H1 (cell line): Measurements from ENCODE around the gene DCTN3. TPM values are rescaled to one million over a fixed set of nuclear protein-coding genes. Genes with fewer than 3 reads are reported as not detected.

Source experiments
- ATF2 ChIP-seq: IDR thresholded peaks from 2 replicates; pipeline ENCODE4 v1.6.1; 2012; ENCODE audit warnings: low read length, inconsistent platforms
- POU5F1 ChIP-seq: IDR thresholded peaks from 2 replicates; pipeline ENCODE4 v1.6.1; 2011; ENCODE audit warnings: low read depth, mild to moderate bottlenecking, low read length, moderate library complexity
- RFX5 ChIP-seq: IDR thresholded peaks from 2 replicates; pipeline ENCODE4 v1.6.1; 2011; ENCODE audit warnings: low read depth, low read length, improper control_type of control experiment, borderline replicate concordance
- SIRT6 ChIP-seq: IDR thresholded peaks from one replicate; pipeline ENCODE4 v1.7.1; 2012; ENCODE audit warnings: low read length, inconsistent platforms
- SP4 ChIP-seq: IDR thresholded peaks from 2 replicates; pipeline ENCODE4 v1.6.1; 2012; ENCODE audit warnings: low read length, inconsistent platforms
- TCF12 ChIP-seq: IDR thresholded peaks from 2 replicates; pipeline ENCODE4 v1.6.1; 2011; ENCODE audit warnings: low read depth, mild to moderate bottlenecking, low read length
- ZNF274 ChIP-seq: IDR thresholded peaks from 2 replicates; pipeline ENCODE4 v1.7.0; 2012; ENCODE audit warnings: low read length, borderline replicate concordance; ENCODE audit errors: extremely low read depth
- polyA plus RNA-seq, 7 experiments: library from polyadenylated mRNA; depleted of rRNA in 3 of 7; stranded (reverse) in 5 of 7; unstranded in 2 of 7; fragments of >200 nt in 5 of 7; fragments of 200-250 nt in 2 of 7; gene quantifications; 1 replicate in 5 of 7; 2 replicates in 1 of 7; 4 replicates in 1 of 7; pipeline versions ENCODE4 v1.2.1 to v1.2.3, GENCODE V29; 2011 to 2013; ENCODE audit warnings: missing spikeins in 2 of 7, mixed read lengths in 2 of 7
- total RNA-seq: library from RNA; stranded (reverse); fragmentation: NEBNext Ultra II Directional; extraction: Animal tissue kit (Norgen Biotek cat#: 25700); gene quantifications from 2 replicates; pipeline ENCODE4 v1.2.1, GENCODE V29; 2021

Gene DCTN3
- total and polyA plus RNA-seq, 2 of the 8 experiments (the other 6 are each of a cell fraction or from before 2014, with no cell fraction given), result 25.6 to 39.2 TPM

- no peak for TF ChIP-seq ATF2
- no peak for TF ChIP-seq POU5F1
- no peak for TF ChIP-seq TCF12
- no peak for TF ChIP-seq ZNF274
- TF ChIP-seq RFX5, result no peak
- no peak for TF ChIP-seq SP4
- no peak for TF ChIP-seq SIRT6
These were observed 15.3 kb upstream of the DCTN3 start (continued) for GRCh38 chr9:34635556-34635955.
